Hepatocyte (in vitro differentiated cells): ENCODE results near the gene PLEKHA6. TPM values are rescaled to one million over a fixed set of nuclear protein-coding genes. Genes with fewer than 3 reads are reported as not detected.

ENCODE experiments used
- DNase-seq: peaks from one replicate; pipeline ENCODE4 v3.0.0-alpha.2; 2016; ENCODE audit warnings: low spot score
- H2AFZ ChIP-seq: fragments of 200-600 bp; sonication (generic); 2 replicates; pipeline ENCODE4 v1.6.0; 2016; ENCODE audit warnings: antibody characterized with exemption, mild to moderate bottlenecking
- H3K27ac ChIP-seq: fragments of 200-600 bp; sonication (generic); 2 replicates; pipeline ENCODE4 v1.5.1; 2016; ENCODE audit warnings: mild to moderate bottlenecking
- H3K27me3 ChIP-seq: fragments of 200-600 bp; sonication (generic); 2 replicates; pipeline ENCODE4 v1.6.1; 2016
- H3K36me3 ChIP-seq: fragments of 200-600 bp; sonication (generic); replicated peaks from 2 replicates; pipeline ENCODE4 v1.5.1; 2016; ENCODE audit warnings: low read depth; ENCODE audit not compliant: insufficient read depth
- H3K4me1 ChIP-seq: fragments of 200-600 bp; sonication (generic); 2 replicates; pipeline ENCODE4 v1.5.1; 2016; ENCODE audit warnings: mild to moderate bottlenecking, moderate library complexity; ENCODE audit not compliant: insufficient read depth
- H3K4me2 ChIP-seq: fragments of 200-600 bp; sonication (generic); 2 replicates; pipeline ENCODE4 v1.6.0; 2016
- H3K4me3 ChIP-seq: fragments of 200-600 bp; sonication (generic); 2 replicates; pipeline ENCODE4 v1.5.1; 2016; ENCODE audit warnings: mild to moderate bottlenecking
- H3K79me2 ChIP-seq: fragments of 200-600 bp; sonication (generic); 2 replicates; pipeline ENCODE4 v1.6.0; 2017; ENCODE audit warnings: mild to moderate bottlenecking
- H3K9me2 ChIP-seq: fragments of 200-600 bp; sonication (generic); replicated peaks from 2 replicates; pipeline ENCODE4 v1.6.0; 2017; ENCODE audit warnings: mild to moderate bottlenecking; ENCODE audit not compliant: insufficient read depth
- H3K9me3 ChIP-seq: fragments of 200-600 bp; sonication (generic); 2 replicates; pipeline ENCODE4 v1.5.1; 2016; ENCODE audit warnings: low read depth, mild to moderate bottlenecking
- H4K20me1 ChIP-seq: fragments of 200-600 bp; sonication (generic); 2 replicates; pipeline ENCODE4 v1.6.0; 2016; ENCODE audit warnings: mild to moderate bottlenecking; ENCODE audit not compliant: insufficient read depth, poor library complexity, severe bottlenecking
- CTCF ChIP-seq: fragments of 200-600 bp; sonication (generic); IDR thresholded peaks from 2 replicates; pipeline ENCODE4 v1.5.1; 2016; ENCODE audit warnings: antibody characterized with exemption, mild to moderate bottlenecking; ENCODE audit not compliant: poor library complexity
- EZH2 ChIP-seq: fragments of 200-600 bp; sonication (generic); IDR thresholded peaks from 2 replicates; pipeline ENCODE4 v1.6.1; 2016; ENCODE audit warnings: antibody characterized with exemption, mild to moderate bottlenecking, borderline replicate concordance
- EZH2phosphoT487 ChIP-seq: fragments of 200-600 bp; sonication (generic); IDR thresholded peaks from one replicate; pipeline ENCODE4 v1.6.1; 2018; ENCODE audit warnings: antibody characterized with exemption, mild to moderate bottlenecking, low read depth, moderate library complexity; ENCODE audit not compliant: unreplicated experiment, severe bottlenecking
- WGBS: methylation state at CpG from one replicate; pipeline ENCODE4 v1.1.6; 2016; ENCODE audit warnings: low lambda C conversion rate; ENCODE audit errors: missing lambda C conversion rate; 5-methylcytosine and 5-hydroxymethylcytosine counted together
- polyA plus RNA-seq: library from polyadenylated mRNA; unstranded; fragments of >200 nt; fragmentation: Nextera tagmentation; extraction: Ambion mirVana; gene quantifications from 2 replicates; pipeline ENCODE4 v1.2.1, GENCODE V29; 2016
- total RNA-seq: library from RNA; depleted of rRNA; stranded (reverse); fragments of >200 nt; gene quantifications from 2 replicates; pipeline ENCODE4 v1.2.3, GENCODE V29; 2014

Gene PLEKHA6
- total and polyA plus RNA-seq, 2 experiments from 2014 or later, result 14.3 to 31.5 TPM

GRCh38 chr1:204343247-204343646, 16.5 kb downstream of the PLEKHA6 start:
- H3K36me3 ChIP-seq, result no peaks in the 10 kb centered on the region
- no peaks in the 10 kb centered on the region for H3K27me3 ChIP-seq
- H4K20me1 ChIP-seq, result no peaks in the 10 kb centered on the region
- DNase-seq, result no peak
- no peak overlapping the region for H3K4me3 ChIP-seq
- H3K27ac ChIP-seq, result no peak overlapping the region
- H3K4me2 ChIP-seq, result no peak overlapping the region
- no peaks in the 10 kb centered on the region for H3K9me3 ChIP-seq
- WGBS, result 91% methylated on average over 3 of the region's 3 CpGs
- peaks cover 55% of the 10 kb centered on the region for H3K4me1 ChIP-seq
- H3K9me2 ChIP-seq, result no peaks in the 10 kb centered on the region
- no peak for TF ChIP-seq EZH2phosphoT487
- no peak for TF ChIP-seq EZH2
- no peak for TF ChIP-seq CTCF
- H2AFZ ChIP-seq, result no peak overlapping the region
- H3K79me2 ChIP-seq, result peaks cover 57% of the 10 kb centered on the region

GRCh38 chr1:204342310-204342709, 17.4 kb downstream of the PLEKHA6 start:
- Histone ChIP-seq H3K27ac (no peak overlapping the region), H3K9me3 (no peaks in the 10 kb centered on the region), H4K20me1 (no peaks in the 10 kb centered on the region), H2AFZ (no peak overlapping the region), H3K36me3 (no peaks in the 10 kb centered on the region), H3K79me2 (peaks cover 62% of the 10 kb centered on the region), H3K9me2 (no peaks in the 10 kb centered on the region), H3K4me2 (no peak overlapping the region), H3K4me1 (peaks cover 51% of the 10 kb centered on the region), H3K4me3 (no peak overlapping the region), H3K27me3 (no peaks in the 10 kb centered on the region)
- TF ChIP-seq EZH2phosphoT487, result no peak
- no peak for TF ChIP-seq CTCF
- no peak for TF ChIP-seq EZH2
- 95% methylated on average over 2 of the region's 2 CpGs for WGBS
- no peak for DNase-seq

GRCh38 chr1:204341380-204341779, 18.3 kb downstream of the PLEKHA6 start:
- TF ChIP-seq CTCF (no peak), EZH2phosphoT487 (no peak), EZH2 (no peak)
- H3K36me3 ChIP-seq, result no peaks in the 10 kb centered on the region
- no peak overlapping the region for H3K4me2 ChIP-seq
- peaks cover 69% of the 10 kb centered on the region for H3K79me2 ChIP-seq
- H3K27ac ChIP-seq, result no peak overlapping the region
- H3K4me1 ChIP-seq, result peaks cover 51% of the 10 kb centered on the region
- no peak overlapping the region for H3K4me3 ChIP-seq
- peak; percentile 41 for DNase-seq
- H3K27me3 ChIP-seq, result no peaks in the 10 kb centered on the region
- no peak overlapping the region for H2AFZ ChIP-seq
- H3K9me3 ChIP-seq, result no peaks in the 10 kb centered on the region
- H4K20me1 ChIP-seq, result no peaks in the 10 kb centered on the region
- no peaks in the 10 kb centered on the region for H3K9me2 ChIP-seq

- no peak overlapping the region for H2AFZ ChIP-seq
These were observed 19.4 kb downstream of the PLEKHA6 start for GRCh38 chr1:204340081-204340889.

More at GRCh38 chr1:204340081-204340889, 19.4 kb downstream of the PLEKHA6 start:
- H3K27me3 ChIP-seq, result no peaks in the 10 kb centered on the region
- peak overlapping the region; percentile 22 for H3K4me2 ChIP-seq
- peaks cover 69% of the 10 kb centered on the region for H3K79me2 ChIP-seq
- no peak for DNase-seq
- 52% methylated on average over 12 of the region's 12 CpGs for WGBS
- H3K9me2 ChIP-seq, result no peaks in the 10 kb centered on the region
- H4K20me1 ChIP-seq, result no peaks in the 10 kb centered on the region
- TF ChIP-seq EZH2phosphoT487, result no peak
- TF ChIP-seq EZH2, result no peak
- no peak for TF ChIP-seq CTCF
- H3K4me3 ChIP-seq, result no peak overlapping the region
- no peaks in the 10 kb centered on the region for H3K36me3 ChIP-seq
- no peaks in the 10 kb centered on the region for H3K9me3 ChIP-seq
- no peak overlapping the region for H3K27ac ChIP-seq
- H3K4me1 ChIP-seq, result peaks cover 45% of the 10 kb centered on the region
